Endothelial cell of umbilical vein (primary cell): ENCODE measurements around the gene TRIM14. TPM values are rescaled to one million over a fixed set of nuclear protein-coding genes. Genes with fewer than 3 reads are reported as not detected.
A peak's percentile ranks its signal among the peaks of the same experiment; 100 is the strongest.

Source experiments
- BruUV-seq: library from RNA; stranded (reverse); fragments of 400-500 nt; replicated peaks from 2 replicates; lab custom pipeline; 2021; lab: Mats Ljungman, UMichigan
- CTCF ChIA-PET: fragments of 300-600, 350-600 bp; sonication (Branson Sonifier 250); formaldehyde crosslinking; loops from one replicate; lab custom pipeline; 2021; ENCODE audit warnings: antibody characterized with exemption, inconsistent platforms; lab: Charles Lee
- POLR2A ChIA-PET: fragments of 300-600, 350-600 bp; sonication (Branson Sonifier 250); formaldehyde crosslinking; loops from one replicate; lab custom pipeline; 2021; ENCODE audit warnings: antibody characterized with exemption, inconsistent platforms; lab: Charles Lee
- DNase-seq: peaks from one replicate; pipeline ENCODE4 v3.0.0-alpha.2; 2011; ENCODE audit warnings: low read depth, low spot score
- FAIRE-seq: peaks from 2 replicates; lab custom pipeline; 2011; peaks lifted over from hg19 to GRCh38; lab: Jason Lieb, UNC
- H2AFZ ChIP-seq: 2 replicates; pipeline ENCODE4 v1.6.0; 2012; ENCODE audit warnings: low read depth, low read length, control low read depth, inconsistent platforms
- H3K27ac ChIP-seq: 2 replicates; pipeline ENCODE4 v1.5.1; 2011; ENCODE audit warnings: low read depth, mild to moderate bottlenecking, control low read depth, low read length, moderate library complexity; ENCODE audit not compliant: insufficient read depth
- H3K27me3 ChIP-seq, 2 experiments: 2 replicates each; pipeline versions ENCODE4 v1.6.0 to v1.6.1; 2011; ENCODE audit warnings: low read length in 2 of 2, mixed read lengths in 1 of 2; ENCODE audit not compliant: control insufficient read depth in 2 of 2, insufficient read depth in 2 of 2
- H3K36me3 ChIP-seq, 2 experiments: 2 replicates in 1 of 2; 3 replicates in 1 of 2; pipeline ENCODE4 v1.5.1; 2011; ENCODE audit warnings: low read length in 2 of 2, mild to moderate bottlenecking in 1 of 2, moderate library complexity in 1 of 2; ENCODE audit not compliant: control insufficient read depth in 2 of 2, insufficient read depth in 2 of 2; ENCODE audit errors: extremely low read depth in 1 of 2
- H3K4me1 ChIP-seq: 3 replicates; pipeline ENCODE4 v1.5.1; 2011; ENCODE audit warnings: mild to moderate bottlenecking, low read length; ENCODE audit not compliant: control insufficient read depth, insufficient read depth; ENCODE audit errors: extremely low read depth
- H3K4me2 ChIP-seq: 2 replicates; pipeline ENCODE4 v1.6.1; 2011; ENCODE audit warnings: low read length, control low read depth, mixed read lengths; ENCODE audit not compliant: insufficient read depth
- H3K4me3 ChIP-seq, 3 experiments: fragments of 200-600 bp in 1 of 3; sonication (generic), shearing (Covaris generic) in 1 of 3; replicated peaks in 1 of 3; 2 replicates each; pipeline ENCODE4 v1.5.1; 2011 to 2016; ENCODE audit warnings: control low read depth in 3 of 3, low read length in 3 of 3, mild to moderate bottlenecking in 2 of 3, inconsistent platforms in 1 of 3, low read depth in 1 of 3, moderate library complexity in 1 of 3; ENCODE audit not compliant: insufficient read depth in 1 of 3
- H3K79me2 ChIP-seq: 2 replicates; pipeline ENCODE4 v1.6.0; 2012; ENCODE audit warnings: low read length, inconsistent platforms; ENCODE audit not compliant: control insufficient read depth, insufficient read depth
- H3K9ac ChIP-seq: replicated peaks from 2 replicates; pipeline ENCODE3; 2011; ENCODE audit warnings: low read length, control low read depth; ENCODE audit not compliant: insufficient read depth; ENCODE audit errors: extremely low read depth
- H3K9me1 ChIP-seq: replicated peaks from 3 replicates; pipeline ENCODE4 v1.6.0; 2011; ENCODE audit warnings: mild to moderate bottlenecking, low read length; ENCODE audit not compliant: control insufficient read depth, insufficient read depth; ENCODE audit errors: extremely low read depth
- H3K9me3 ChIP-seq: replicated peaks from 2 replicates; pipeline ENCODE4 v1.5.1; 2012; ENCODE audit warnings: low read length, inconsistent platforms; ENCODE audit not compliant: control insufficient read depth, insufficient read depth
- H4K20me1 ChIP-seq: replicated peaks from 2 replicates; pipeline ENCODE3; 2011; ENCODE audit warnings: mild to moderate bottlenecking, low read length; ENCODE audit not compliant: control insufficient read depth, insufficient read depth; ENCODE audit errors: extremely low read depth
- CTCF ChIP-seq, 2 donors: IDR thresholded peaks; 1 replicate in 1 of 2; 2 replicates in 1 of 2; pipeline ENCODE4 v1.5.1; 2011; ENCODE audit warnings: low read length in 2 of 2, mild to moderate bottlenecking in 2 of 2, moderate library complexity in 2 of 2, control low read depth in 1 of 2, inconsistent platforms in 1 of 2, low read depth in 1 of 2; ENCODE audit not compliant: insufficient read depth in 1 of 2; ENCODE audit errors: extremely low read depth in 1 of 2
- EZH2 ChIP-seq: IDR thresholded peaks from 2 replicates; pipeline ENCODE4 v1.6.1; 2012; ENCODE audit warnings: borderline replicate concordance, low read depth, mild to moderate bottlenecking, moderate library complexity, low read length, inconsistent platforms; ENCODE audit not compliant: severe bottlenecking
- FOS ChIP-seq: IDR thresholded peaks from 2 replicates; pipeline ENCODE4 v1.6.1; 2011; ENCODE audit warnings: mild to moderate bottlenecking, low read length, moderate library complexity, borderline replicate concordance; ENCODE audit not compliant: insufficient read depth
- GATA2 ChIP-seq: IDR thresholded peaks from 2 replicates; pipeline ENCODE4 v1.7.0; 2011; ENCODE audit warnings: low read depth, mild to moderate bottlenecking, moderate library complexity, mixed read lengths, low read length; ENCODE audit not compliant: insufficient read length, insufficient read depth
- JUN ChIP-seq: IDR thresholded peaks from 2 replicates; pipeline ENCODE4 v1.6.1; 2011; ENCODE audit warnings: borderline replicate concordance, low read depth; ENCODE audit not compliant: insufficient read length, insufficient read depth
- MAX ChIP-seq: IDR thresholded peaks from 2 replicates; pipeline ENCODE4 v1.6.1; 2011; ENCODE audit not compliant: insufficient read depth, insufficient read length
- MYC ChIP-seq: IDR thresholded peaks from one replicate; pipeline ENCODE4 v1.6.1; 2011; ENCODE audit warnings: mild to moderate bottlenecking, low read depth, low read length
- POLR2A ChIP-seq: IDR thresholded peaks from 2 replicates; pipeline ENCODE4 v1.6.1; 2012; ENCODE audit warnings: low read depth, mild to moderate bottlenecking, control low read depth, low read length
- POLR2AphosphoS5 ChIP-seq: IDR thresholded peaks from 2 replicates; pipeline ENCODE4 v1.6.1; 2012; ENCODE audit warnings: low read depth, mild to moderate bottlenecking, control low read depth, low read length, moderate library complexity; ENCODE audit not compliant: insufficient read depth
- dilution Hi-C: fragments of 300-500 bp; cut with MboI; formaldehyde crosslinking; loops from one replicate; pipeline ENCODE4 v1.15.0; 2019; ENCODE audit warnings: low sequenced_read_pairs; ENCODE audit not compliant: extremely low pct_ligation_motif_present
- intact Hi-C: fragments of 100-400 bp; cut with micrococcal nuclease; formaldehyde crosslinking; loops from one replicate; pipeline ENCODE4 v1.10.0; 2022
- polyA plus RNA-seq, 4 experiments: library from polyadenylated mRNA; depleted of rRNA in 3 of 4; stranded (reverse) in 3 of 4; unstranded in 1 of 4; fragments of >200 nt; gene quantifications; 2 replicates each; pipeline versions ENCODE4 v1.2.1 to v1.2.3, GENCODE V29; 2011 to 2012; ENCODE audit warnings: missing spikeins in 1 of 4
- total RNA-seq: library from RNA; stranded (reverse); gene quantifications from 2 replicates; pipeline ENCODE4 v1.2.3, GENCODE V29; 2021

TRIM14 gene
- total and polyA plus RNA-seq, 2 donors (not counting 3 experiments of a cell fraction or from before 2014, with no cell fraction given), result 4.8 to 10.7 TPM

GRCh38 chr9:98031169-98031568, 87.9 kb downstream of the TRIM14 start:
- Histone ChIP-seq H3K27me3 (no peaks in the 10 kb centered on the region), H4K20me1 (no peaks in the 10 kb centered on the region), H3K79me2 (no peaks in the 10 kb centered on the region), H3K9me1 (no peaks in the 10 kb centered on the region), H3K36me3 (no peaks in the 10 kb centered on the region), H3K4me2 (no peak overlapping the region), H3K27ac (no peak overlapping the region), H3K4me3 (no peak overlapping the region), H3K4me1 (peaks cover 6% of the 10 kb centered on the region), H3K9ac (no peak overlapping the region), H3K9me3 (no peaks in the 10 kb centered on the region), H2AFZ (no peak overlapping the region)
- no TSS peak for BruUV-seq
- FAIRE-seq (peak; percentile 69), DNase-seq (no peak)
- dilution Hi-C loops, result no loop called here
- intact Hi-C loops, result loop anchor here (5.0 kb wide), 1 partner anchor 319 kb away; no protein-coding TSS in a partner anchor
- ChIA-PET CTCF (interaction anchor here (1.2 to 1.9 kb wide), 3 partner anchors 25 to 37 kb away, joined by 3 to 6 read pairs (median 4); partner anchors contain the start of gene NANS), POLR2A (no interaction called here)
- no peak for TF ChIP-seq FOS
- no peak for TF ChIP-seq POLR2A
- no peak for TF ChIP-seq CTCF (IDR thresholded peaks at IDR 0.05; ENCODE audit: extremely low read depth in 1 of 2, insufficient read depth in 1 of 2, low read depth in 1 of 2, low read length in 2 of 2)
- no peak for TF ChIP-seq EZH2
- no peak for TF ChIP-seq GATA2
- TF ChIP-seq POLR2AphosphoS5, result no peak
- TF ChIP-seq JUN, result no peak
- TF ChIP-seq MYC, result no peak
- no peak for TF ChIP-seq MAX
